GM23338 (cell line): Measurements from ENCODE around the gene WBP2NL.

ENCODE experiments used
- ETS1 ChIP-seq: IDR thresholded peaks from 2 replicates; pipeline ENCODE4 v1.6.1; 2016; ENCODE audit warnings: antibody characterized with exemption
- EZH2 ChIP-seq: fragments of 200-600 bp; sonication (generic); IDR thresholded peaks from one replicate; pipeline ENCODE4 v1.8.0; 2017; ENCODE audit warnings: antibody characterized with exemption, mild to moderate bottlenecking, low read depth; ENCODE audit not compliant: unreplicated experiment
- EZH2phosphoT487 ChIP-seq: fragments of 200-600 bp; sonication (generic); IDR thresholded peaks from one replicate; pipeline ENCODE4 v1.8.1; 2018; ENCODE audit warnings: antibody characterized with exemption; ENCODE audit not compliant: unreplicated experiment
- JUNB ChIP-seq: IDR thresholded peaks from one replicate; pipeline ENCODE4 v1.6.1; 2016; ENCODE audit warnings: antibody characterized with exemption; ENCODE audit not compliant: unreplicated experiment
- NANOG ChIP-seq: IDR thresholded peaks from 2 replicates; pipeline ENCODE4 v1.6.1; 2016; ENCODE audit warnings: antibody characterized with exemption, borderline replicate concordance
- POLR2AphosphoS5 ChIP-seq: IDR thresholded peaks from 2 replicates; pipeline ENCODE4 v1.6.1; 2016; ENCODE audit warnings: antibody characterized with exemption, low read depth
- STAT1 ChIP-seq: IDR thresholded peaks from one replicate; pipeline ENCODE4 v1.6.1; 2016; ENCODE audit warnings: antibody characterized with exemption; ENCODE audit not compliant: unreplicated experiment
- TF ChIP-seq, protein P1 (sequence below), 2 experiments: fragments of 200-600 bp in 1 of 2; sonication (generic) in 1 of 2; conservative IDR thresholded peaks; 2 replicates each; pipeline versions ENCODE4 v1.5.1 to v1.6.1; 2016 to 2017; ENCODE audit warnings: antibody characterized with exemption in 2 of 2, low read depth in 2 of 2, mild to moderate bottlenecking in 2 of 2, moderate library complexity in 1 of 2
- TF ChIP-seq, protein P2 (sequence below): IDR thresholded peaks from one replicate; pipeline ENCODE4 v1.6.1; 2018; ENCODE audit warnings: antibody characterized with exemption; ENCODE audit not compliant: unreplicated experiment

DNA sequence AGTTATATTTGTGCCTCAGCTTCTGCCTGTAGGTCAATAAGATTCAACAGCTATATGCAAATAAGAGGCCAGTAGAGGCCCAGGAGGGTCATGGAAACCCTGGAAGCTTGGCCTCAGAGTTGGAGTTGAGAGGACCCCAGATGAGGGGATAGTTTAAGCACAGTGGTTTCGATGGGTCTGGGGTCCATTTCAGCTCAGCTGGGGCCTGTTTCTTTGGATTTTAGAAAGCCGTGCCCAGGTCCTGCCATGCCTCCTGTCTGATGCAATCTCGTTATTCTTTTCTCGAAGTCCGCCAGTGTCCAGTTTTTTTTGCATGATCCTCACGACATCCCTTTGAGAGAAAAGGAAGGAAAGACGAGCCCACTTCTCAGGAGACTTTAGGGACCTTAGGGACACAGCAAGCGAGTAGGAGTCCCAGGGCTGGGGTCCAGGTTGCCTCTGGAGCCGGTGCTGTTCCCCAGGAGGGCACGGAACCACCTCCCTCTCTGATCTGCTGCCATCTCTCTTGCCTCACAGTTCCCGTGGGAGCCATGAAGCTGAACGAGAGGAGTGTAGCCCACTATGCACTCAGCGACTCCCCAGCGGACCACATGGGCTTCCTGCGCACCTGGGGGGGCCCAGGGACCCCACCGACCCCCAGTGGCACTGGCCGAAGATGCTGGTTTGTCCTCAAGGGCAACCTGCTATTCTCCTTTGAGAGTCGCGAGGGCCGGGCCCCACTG lies 78.3 kb downstream of the WBP2NL start:
- TF ChIP-seq, protein P1, sequence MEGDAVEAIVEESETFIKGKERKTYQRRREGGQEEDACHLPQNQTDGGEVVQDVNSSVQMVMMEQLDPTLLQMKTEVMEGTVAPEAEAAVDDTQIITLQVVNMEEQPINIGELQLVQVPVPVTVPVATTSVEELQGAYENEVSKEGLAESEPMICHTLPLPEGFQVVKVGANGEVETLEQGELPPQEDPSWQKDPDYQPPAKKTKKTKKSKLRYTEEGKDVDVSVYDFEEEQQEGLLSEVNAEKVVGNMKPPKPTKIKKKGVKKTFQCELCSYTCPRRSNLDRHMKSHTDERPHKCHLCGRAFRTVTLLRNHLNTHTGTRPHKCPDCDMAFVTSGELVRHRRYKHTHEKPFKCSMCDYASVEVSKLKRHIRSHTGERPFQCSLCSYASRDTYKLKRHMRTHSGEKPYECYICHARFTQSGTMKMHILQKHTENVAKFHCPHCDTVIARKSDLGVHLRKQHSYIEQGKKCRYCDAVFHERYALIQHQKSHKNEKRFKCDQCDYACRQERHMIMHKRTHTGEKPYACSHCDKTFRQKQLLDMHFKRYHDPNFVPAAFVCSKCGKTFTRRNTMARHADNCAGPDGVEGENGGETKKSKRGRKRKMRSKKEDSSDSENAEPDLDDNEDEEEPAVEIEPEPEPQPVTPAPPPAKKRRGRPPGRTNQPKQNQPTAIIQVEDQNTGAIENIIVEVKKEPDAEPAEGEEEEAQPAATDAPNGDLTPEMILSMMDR (conservative IDR thresholded peaks at IDR 0.05; ENCODE audit: low read depth in 2 of 2), result no peak
- TF ChIP-seq STAT1 (no peak), POLR2AphosphoS5 (no peak), JUNB (no peak), ETS1 (no peak), EZH2phosphoT487 (no peak), EZH2 (no peak), NANOG (no peak)
- TF ChIP-seq, protein P2, sequence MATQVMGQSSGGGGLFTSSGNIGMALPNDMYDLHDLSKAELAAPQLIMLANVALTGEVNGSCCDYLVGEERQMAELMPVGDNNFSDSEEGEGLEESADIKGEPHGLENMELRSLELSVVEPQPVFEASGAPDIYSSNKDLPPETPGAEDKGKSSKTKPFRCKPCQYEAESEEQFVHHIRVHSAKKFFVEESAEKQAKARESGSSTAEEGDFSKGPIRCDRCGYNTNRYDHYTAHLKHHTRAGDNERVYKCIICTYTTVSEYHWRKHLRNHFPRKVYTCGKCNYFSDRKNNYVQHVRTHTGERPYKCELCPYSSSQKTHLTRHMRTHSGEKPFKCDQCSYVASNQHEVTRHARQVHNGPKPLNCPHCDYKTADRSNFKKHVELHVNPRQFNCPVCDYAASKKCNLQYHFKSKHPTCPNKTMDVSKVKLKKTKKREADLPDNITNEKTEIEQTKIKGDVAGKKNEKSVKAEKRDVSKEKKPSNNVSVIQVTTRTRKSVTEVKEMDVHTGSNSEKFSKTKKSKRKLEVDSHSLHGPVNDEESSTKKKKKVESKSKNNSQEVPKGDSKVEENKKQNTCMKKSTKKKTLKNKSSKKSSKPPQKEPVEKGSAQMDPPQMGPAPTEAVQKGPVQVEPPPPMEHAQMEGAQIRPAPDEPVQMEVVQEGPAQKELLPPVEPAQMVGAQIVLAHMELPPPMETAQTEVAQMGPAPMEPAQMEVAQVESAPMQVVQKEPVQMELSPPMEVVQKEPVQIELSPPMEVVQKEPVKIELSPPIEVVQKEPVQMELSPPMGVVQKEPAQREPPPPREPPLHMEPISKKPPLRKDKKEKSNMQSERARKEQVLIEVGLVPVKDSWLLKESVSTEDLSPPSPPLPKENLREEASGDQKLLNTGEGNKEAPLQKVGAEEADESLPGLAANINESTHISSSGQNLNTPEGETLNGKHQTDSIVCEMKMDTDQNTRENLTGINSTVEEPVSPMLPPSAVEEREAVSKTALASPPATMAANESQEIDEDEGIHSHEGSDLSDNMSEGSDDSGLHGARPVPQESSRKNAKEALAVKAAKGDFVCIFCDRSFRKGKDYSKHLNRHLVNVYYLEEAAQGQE, result no peak
